Activated T-cell treated with anti-CD3 and anti-CD28 coated beads for 24 hours (primary cell): ENCODE results near the gene TBATA.

ENCODE experiments used
- DNase-seq: peaks from one replicate; pipeline ENCODE4 v3.0.0-alpha.2; 2020; ENCODE audit warnings: low read depth

Gene TBATA, protein sequence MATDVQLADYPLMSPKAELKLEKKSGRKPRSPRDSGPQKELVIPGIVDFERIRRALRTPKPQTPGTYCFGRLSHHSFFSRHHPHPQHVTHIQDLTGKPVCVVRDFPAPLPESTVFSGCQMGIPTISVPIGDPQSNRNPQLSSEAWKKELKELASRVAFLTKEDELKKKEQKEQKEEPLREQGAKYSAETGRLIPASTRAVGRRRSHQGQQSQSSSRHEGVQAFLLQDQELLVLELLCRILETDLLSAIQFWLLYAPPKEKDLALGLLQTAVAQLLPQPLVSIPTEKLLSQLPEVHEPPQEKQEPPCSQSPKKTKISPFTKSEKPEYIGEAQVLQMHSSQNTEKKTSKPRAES

DNA sequence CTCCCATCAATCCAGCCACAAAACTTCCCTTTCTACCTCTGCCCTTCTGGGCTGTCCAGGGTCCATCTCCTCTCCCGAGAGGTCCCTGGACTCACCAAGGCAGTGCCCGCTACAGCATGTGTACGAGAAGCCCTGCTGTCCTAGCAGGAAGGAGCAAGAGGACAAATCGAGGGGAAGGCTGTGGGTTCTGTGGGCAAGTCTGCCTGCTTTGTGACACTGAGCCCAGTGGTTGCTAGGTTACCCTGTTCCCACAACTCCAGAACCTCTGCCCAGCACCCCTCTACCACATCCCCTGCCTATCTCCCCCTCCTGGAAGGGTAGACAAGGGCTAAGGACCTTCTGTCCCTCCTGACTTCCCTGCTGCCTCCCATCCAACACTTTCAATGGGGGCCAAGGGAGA lies at the start of gene TBATA:
Gene TBATA, minus strand, starts transcription at position 188 of the 400 bp plus-strand sequence. CDS start 1,998 bp downstream, outside the sequence.
- DNase-seq: no peak

DNA sequence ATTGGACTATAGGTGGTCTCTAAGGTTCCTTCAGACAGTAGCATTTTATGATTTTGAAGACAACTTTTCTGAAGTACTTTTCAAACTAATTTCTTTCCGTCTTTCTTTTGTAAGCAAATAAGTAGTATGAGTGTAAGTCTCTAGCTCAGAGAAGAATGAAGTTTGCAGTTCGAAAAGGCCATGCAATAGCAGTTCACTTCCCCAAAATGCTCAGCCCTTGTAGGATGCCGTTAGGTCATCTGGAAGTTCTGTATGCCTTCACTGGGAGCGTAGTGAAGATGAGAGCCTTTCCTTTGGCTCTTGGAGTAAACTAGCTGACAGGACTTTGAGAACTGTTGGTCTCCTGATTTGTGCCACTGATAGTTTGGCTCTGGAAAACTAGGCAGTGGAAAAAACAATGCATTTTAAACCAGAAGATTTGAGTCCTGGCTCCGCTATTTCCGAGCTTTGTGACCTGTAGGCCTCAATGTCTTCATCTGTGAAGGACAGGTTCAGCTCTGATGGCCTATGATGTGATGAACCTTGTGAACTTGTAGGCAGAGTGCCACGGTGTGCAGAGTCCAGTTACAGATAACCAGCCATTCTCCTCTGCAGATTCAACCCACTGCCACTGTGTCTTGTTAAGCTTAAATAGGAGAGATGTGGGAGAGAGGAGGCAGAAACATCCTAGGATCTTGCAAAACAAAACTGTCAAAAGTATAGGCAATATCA lies 49.4 kb upstream of the TBATA start:
- DNase-seq: no peak

DNA sequence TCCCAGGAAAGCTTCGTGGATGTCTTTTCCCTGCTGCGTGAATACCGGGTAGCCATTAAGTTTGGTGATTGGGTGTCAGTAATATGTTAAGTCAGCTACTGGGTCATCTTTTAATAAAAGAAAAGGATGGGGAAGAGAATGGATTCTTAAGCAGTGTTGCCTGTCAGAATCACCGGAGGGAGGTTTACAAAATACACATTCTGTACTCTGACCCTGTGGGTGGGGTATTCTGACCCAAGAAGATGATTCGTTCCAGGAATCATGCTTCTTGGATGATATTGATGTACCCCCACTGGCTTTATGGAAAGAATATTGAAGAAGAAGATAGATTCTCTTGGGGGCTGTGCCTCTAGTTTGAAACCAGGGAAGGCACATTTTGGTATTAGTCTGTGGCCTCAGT lies 48.8 kb upstream of the TBATA start:
- no peak for DNase-seq

DNA sequence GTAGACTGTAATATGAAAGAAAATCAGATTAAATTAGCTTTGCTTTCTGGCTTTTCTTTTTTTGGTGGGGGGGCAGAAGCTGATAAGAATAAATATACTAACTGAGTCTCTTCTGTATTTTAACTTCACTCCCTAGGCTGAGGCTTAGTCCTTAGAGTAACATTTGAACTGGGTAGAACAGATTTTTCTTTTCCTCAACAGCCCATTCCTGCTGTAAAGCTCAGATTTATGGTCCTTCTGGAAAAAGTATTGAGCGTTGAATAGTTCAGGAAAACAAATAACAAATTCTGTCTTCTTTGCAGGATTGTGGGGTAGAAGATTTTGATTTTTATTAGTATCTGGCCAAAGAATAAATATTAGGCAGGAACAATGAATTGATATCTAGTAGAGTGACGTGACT lies 48.4 kb upstream of the TBATA start:
- no peak for DNase-seq

DNA sequence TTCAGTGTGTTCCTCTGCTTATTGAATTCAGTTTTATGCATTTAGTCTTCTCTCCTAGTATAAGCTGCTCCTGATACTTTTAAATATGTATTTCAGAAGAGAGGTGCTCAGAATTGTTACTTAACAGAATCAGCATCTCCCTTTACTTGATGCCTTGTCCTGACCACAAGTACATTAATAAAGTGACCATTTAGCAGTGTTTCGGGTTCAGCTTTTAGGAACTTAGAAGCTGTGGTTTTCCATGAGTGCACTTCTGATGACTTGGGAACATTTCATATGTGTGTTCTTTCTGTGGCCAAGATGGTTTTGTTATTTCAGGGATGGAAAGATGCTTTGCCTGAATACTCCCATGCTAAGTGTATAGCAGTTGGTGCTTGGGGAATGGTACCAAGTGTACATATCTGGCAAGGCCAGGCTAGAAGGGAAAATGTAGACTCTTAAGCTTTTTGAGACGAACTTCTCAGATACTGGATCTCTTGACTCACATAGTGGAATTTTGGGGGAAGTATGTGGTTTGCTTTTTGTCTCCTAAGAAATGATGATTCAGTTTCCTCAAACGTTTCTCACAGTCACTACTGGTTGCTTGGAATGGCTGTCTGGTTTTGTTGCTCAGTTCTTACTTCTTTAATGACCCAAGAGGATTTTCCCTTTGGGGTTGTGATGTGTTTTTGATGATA lies 47.8 kb upstream of the TBATA start:
- DNase-seq: no peak

DNA sequence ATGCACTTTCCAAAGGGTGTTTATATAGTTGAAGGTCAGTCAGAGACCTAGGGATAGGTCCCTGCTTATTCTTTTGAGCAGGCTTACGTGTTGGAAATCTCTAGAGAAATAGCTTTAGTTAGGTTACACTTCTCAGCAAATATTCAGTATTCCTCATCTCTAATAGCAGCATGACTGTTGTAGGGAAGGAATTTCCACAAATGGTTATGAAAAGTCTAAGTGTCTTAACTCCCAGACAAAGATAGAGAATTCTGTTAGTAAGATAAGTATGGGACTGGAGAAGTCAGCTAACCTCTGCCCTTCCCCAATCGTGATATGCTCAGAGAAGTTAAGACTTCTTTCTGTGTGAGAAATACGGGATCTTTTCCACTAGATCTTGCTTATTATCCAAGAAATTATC lies 47.0 kb upstream of the TBATA start:
- no peak for DNase-seq

DNA sequence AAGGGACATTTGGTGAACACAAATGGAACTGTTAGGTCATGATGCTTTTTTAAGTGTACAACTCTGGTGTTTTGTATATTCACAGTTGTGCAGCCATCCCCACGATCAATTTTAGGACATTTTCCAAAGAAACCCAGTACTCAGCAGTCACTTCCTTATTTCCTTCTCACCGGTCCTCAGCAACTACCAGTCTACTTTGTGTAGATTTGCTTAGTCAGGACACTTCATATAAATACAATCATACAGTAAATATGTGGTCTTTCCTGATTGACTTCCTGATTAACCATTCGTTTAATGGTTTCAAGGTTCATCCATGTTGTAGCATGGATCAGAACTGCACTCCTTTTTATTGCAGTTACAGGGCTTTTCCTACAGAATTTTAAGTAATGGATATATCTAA lies 45.0 kb upstream of the TBATA start:
- DNase-seq: no peak

DNA sequence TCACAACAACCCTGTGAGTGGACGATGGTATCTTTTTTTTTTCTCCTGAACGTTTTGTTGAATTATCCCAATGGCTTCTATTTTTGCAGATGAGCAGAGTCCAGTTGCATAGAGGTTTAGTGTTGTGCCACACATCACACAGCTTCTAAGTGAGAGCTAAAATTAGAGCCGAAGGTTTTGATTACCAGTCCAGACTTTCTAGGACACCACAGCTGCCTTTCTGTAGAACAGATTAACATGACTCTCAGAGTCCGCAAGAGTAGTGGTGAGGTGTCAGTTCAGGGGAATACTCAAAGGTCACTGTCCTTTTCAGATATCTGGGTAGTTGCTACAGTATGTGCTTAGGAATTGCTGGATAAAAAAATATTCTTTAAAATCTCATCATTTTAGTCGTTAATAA lies 44.4 kb upstream of the TBATA start:
- DNase-seq: no peak

DNA sequence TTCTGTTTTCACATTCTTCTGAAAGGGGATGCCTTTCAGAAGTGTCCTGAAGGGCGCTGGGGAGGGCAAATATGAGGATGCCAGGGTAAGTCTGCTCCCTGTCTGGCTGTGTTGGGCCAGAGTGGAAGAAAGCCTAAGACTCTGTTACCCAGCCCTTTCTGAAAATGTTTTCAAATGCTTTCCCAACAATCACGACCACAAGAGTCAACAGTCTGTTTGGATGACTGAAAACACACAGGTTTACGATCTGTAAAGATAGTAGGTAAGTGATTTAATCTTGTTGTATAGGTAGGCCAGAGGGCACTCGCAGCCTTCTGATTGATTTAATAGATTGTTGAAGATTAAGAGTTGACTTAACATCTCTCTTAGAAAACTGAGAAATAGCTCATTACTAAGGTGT lies 43.7 kb upstream of the TBATA start:
- DNase-seq: no peak

DNA sequence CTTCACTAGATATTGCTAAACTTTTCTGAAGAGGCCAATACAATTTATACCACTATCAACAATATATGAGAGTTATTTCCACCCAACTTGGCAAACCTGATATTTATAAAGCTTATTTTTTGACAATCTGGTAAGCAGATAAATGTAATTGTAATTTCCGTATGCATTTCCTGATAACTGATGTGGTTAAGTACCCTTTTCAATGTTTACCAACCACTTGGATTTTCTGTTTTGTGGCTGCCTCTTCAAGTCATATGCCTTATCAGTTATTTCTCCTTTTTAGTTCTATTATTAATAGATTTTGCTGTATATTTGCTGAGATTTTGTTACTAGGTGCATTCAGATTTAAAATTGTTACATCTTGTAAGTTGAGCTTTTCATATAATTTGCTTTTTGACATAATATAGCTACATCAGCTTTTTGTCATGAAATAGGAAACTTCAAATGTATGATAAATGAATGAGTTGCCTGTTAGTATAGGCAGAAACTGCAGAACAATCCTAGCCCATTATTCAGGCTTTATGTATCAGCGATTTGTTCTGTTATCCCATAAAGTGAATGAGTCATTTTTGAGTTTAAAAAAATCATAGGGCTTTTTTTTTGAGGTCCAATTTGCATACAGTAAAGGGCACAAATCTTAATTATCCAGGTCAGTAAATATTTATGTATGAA lies 42.0 kb upstream of the TBATA start:
- DNase-seq: no peak

DNA sequence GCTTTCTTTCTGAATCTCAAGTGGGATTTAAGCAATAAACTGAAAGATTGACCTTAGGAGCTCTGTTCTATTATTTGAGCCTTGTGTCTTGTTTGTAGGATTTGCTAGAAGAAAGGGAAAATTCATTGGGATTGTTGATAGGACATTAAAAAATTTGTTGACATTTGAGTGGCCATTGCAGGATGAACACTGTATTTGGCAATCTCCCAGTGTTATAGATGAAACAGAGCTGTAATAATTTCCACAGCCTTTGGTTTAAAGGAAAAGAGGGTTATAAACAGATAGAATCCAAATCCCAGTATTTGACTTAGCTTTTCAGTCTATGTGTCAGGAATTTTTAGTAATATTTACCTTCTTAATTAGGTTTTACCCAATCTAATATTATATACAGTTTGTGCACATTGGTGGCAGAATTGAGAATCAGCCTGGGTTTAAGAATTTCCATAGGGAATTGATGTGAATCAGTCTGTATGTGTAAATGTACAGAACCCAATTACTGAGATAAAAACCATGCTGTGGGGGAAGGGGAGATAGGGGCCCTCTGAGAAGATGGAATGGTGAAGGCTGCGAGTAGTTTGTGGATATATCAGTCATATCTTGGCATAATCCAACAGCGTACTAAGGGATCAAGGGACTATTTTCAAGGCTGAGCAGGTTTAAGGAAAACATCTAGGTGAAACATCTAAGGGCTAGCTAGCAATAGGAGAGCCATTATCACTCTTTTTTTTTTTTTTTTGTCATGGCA lies 37.1 kb upstream of the TBATA start:
- DNase-seq: no peak

DNA sequence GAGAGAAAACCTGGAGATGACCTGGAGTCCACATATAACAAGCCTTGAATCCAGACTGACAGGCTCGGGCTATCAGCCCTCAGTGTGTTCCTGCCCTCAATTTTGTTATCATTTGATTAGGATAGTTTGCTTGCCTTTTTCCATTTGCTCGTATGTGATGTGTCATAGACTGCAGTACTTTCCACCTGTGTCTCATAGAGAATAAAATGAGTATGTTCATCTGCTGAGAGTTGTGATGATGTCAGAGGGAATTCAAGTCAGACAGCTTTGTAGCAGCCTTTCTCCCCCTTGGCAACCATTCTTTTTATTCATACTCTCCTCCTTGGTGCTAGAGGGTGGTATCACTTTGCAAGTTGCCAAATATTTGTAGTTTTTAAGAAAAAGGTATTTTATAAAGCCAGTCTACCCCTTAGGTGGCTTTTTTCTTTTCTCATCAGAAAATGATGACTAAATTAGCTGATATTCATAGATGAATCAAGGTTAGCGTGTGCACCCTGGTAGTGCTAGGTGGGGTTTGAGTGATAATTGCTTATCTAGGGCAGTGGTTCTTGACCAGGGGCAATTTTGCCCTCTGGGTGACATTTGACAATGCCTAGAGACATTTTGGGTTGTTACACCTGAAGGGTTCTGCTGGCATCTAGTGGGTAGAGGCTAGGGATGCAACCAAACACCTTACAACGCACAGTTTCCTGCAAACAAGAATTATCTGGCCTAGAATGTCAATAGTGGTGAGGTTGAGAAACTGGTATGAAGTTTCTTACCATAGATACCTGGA lies 36.0 kb upstream of the TBATA start:
- DNase-seq: peak; percentile 6

DNA sequence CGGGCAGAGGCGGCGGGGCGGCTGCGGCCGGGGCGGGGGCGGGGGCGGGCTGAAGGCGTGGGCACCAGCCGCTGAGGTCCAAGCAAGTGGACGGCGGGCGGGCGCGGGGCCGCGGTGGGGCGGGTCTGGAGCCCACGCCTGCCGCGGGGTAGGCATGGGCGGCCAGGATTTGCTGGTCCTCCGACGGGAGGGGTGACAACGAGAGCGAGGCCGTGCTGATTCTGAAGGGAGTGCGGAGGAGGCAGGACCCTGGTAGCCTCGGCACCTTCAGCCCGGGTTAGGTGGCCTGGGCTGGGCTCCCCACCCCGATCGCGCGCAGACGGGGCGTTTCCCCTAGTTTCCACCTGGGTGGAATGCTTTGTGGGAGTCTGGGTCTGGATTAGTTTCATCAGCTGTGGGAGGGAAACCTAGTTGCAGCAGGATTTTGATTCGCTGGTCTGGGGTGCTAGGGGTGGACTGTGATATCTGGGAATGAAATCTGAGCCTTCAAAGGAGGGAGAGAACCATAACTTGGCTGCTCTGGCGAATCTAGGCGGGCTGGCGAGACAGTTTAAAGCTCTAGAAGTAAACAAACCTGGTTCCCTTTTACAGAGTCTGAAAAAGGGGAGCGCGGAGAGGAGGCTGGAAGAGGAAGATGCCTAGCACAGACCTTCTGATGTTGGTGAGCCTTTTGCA lies 31.2 kb upstream of the TBATA start:
- DNase-seq: peak; percentile 20

DNA sequence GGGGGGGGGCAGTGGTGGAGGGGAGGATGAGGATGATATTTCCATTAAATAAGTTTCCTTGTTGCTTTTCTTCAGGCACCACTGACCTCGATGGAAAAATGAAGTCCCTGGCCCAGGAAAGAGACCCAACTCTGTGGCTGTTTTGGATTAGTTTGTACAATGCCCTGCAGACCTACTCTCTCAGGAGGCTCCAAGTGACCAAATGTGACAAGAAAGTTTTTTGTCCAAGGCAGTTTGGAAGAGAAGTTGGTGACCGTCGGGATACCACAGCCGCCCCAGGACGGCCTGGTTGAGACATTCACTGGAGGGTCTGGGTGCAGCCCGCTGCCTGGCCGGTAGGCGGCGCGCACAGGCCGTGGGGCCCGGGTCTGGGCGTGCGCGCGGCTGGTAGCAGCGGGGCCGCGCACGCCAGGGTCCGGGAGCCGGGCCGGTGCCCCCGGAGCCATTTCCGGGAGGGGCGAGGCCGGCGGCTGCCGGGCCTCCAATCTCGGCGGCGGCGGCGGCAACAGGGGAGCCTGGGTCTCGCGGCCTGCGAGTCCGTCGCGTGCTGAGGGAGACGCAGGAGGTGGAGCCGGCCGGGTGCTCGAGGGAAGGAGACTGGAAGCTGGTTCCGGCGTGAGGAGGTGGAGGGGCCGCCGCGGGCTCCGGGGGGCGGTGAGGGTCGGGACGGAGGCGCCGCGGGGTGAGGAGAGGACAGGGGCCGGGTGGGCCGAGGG lies 30.5 kb upstream of the TBATA start, which contains the start of gene SGPL1:
Gene SGPL1, plus strand, starts transcription at position 445 of the 716 bp plus-strand sequence. CDS start 906 bp downstream, outside the sequence.
- DNase-seq: peak; percentile 83

DNA sequence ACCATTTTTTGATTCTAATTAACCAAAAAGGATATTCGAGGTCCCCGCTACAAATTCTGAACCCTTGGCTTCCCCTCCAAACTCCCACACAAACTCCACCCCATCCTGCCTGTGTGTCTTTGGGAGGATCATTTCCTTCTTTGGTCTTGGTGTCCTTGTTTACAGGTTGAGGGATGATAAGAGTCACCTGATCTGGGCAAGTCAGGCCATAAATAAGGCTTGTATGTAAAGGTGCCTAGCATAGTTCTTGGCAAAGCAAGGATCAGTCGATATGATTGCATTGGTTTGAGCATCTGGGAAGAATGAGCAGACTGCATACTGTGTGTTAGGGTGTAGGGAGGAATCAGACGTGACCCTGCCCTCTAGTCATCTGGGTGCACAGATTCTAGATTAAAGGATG lies 28.9 kb upstream of the TBATA start:
- no peak for DNase-seq

DNA sequence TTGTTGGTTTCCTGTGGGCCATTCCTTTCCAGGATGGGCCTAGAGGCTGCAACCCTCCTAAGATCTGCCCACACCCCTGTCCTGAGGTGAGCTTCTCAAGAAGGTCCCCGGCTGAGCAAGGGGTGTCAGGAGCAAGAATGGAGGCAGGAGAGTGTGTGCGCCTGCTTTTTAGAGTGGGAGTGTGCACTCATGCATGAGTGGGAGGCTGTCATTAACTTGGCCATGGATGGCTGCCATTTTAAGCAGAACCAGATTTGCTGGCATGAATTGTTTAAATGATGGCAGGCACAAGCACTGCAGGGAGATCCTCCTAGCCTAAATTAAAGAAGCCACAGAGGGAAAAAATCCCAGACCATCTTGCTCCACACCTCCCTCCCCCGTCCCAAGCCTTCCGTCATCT lies 27.6 kb upstream of the TBATA start:
- DNase-seq: no peak

DNA sequence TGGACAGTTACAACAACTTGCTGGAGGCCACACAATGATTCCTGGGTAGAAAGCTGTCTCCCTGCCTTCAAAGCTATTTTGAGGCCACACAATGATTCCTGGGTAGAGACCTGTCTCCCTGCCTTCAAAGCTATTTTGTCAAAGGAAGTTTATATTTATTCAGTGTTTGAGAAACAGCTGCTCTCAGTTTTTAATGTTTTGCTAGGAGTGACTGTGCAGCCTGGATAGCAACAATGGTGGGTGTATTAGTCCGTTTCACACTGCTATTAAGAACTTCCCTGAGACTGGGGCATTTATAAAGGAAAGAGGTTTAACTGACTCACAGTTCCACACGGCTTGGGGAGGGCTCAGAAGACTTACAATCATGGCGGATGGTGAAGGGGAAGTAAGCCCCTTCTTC lies 26.7 kb upstream of the TBATA start:
- DNase-seq: no peak

DNA sequence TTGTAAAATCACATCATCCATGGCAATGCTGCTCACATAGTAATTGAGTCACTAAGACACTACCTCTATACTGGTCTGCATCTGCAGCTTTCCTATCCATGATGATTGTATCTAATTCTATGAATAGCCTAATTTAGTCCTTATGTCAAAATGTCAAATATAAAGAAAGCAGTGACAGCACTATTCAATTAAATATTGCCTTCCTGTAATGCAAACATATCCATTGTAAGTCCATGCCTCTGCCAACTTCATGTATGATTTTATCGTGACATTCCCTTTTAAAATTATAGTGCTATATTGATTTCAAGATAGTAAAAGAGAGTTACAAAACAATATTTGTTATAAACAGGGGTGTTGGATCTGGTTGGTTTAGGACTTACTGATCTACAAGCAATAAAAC lies 25.8 kb upstream of the TBATA start:
- no peak for DNase-seq

DNA sequence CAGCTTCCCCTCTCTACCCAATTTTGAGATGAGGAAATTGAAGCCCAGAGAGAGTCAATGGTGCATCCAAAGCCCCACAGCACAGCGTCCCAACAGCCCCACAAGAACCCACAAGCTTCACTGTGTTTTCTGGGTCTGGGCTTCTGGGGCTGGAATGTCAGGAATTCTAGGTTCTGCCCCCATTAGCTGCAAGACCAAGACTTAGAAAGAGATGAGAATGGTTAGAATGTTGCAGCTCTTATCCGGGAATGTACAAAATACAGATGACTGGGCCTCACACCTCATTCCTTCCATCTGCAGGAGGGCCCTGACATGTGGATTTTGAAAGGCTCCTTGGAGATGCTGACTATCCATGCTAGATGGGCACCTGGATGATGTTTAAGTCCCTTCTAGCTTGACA lies 24.5 kb upstream of the TBATA start:
- no peak for DNase-seq
